GM12875 (cell line): ENCODE measurements around the gene YPEL3.

Experiments used
- H3K4me3 ChIP-seq: one replicate; pipeline ENCODE4 v1.5.1; 2011; ENCODE audit warnings: low read depth, low read length, control low read depth
- CTCF ChIP-seq: IDR thresholded peaks from 2 replicates; pipeline ENCODE4 v1.5.1; 2011; ENCODE audit warnings: low read depth, mild to moderate bottlenecking, control low read depth, inconsistent platforms, low read length, moderate library complexity, borderline replicate concordance; ENCODE audit not compliant: insufficient read depth

Gene YPEL3

GRCh38 chr16:30088832-30089624 is 7.0 kb downstream of the YPEL3 start:
- no peak overlapping the region for H3K4me3 ChIP-seq
- no peak for TF ChIP-seq CTCF

GRCh38 chr16:30088237-30088831 is 7.7 kb downstream of the YPEL3 start:
- no peak for TF ChIP-seq CTCF
- H3K4me3 ChIP-seq, result no peak overlapping the region

- H3K4me3 ChIP-seq, result no peak overlapping the region
- no peak for TF ChIP-seq CTCF
These were observed 8.7 kb downstream of the YPEL3 start for GRCh38 chr16:30087181-30087898.

GRCh38 chr16:30086291-30087140 is 9.5 kb downstream of the YPEL3 start:
- no peak for TF ChIP-seq CTCF
- no peak overlapping the region for H3K4me3 ChIP-seq

- no peak for TF ChIP-seq CTCF
- H3K4me3 ChIP-seq, result no peak overlapping the region
These were observed 10.2 kb downstream of the YPEL3 start for GRCh38 chr16:30085820-30086219.

GRCh38 chr16:30085247-30085646 is 10.8 kb downstream of the YPEL3 start:
- no peak overlapping the region for H3K4me3 ChIP-seq
- TF ChIP-seq CTCF, result no peak
